HCT116 (cell line): Measurements from ENCODE around the gene IRF2. TPM values are rescaled to one million over a fixed set of nuclear protein-coding genes. Genes with fewer than 3 reads are reported as not detected.

Source experiments
- ATAC-seq: fragments of 200-7000 bp; cut with Tn5 transposase; 2 replicates; pipeline ENCODE4 v1.9.1; 2020; ENCODE audit warnings: mild to moderate bottlenecking, moderate library complexity
- BruUV-seq: library from RNA; stranded (reverse); fragments of 400-500 nt; replicated peaks from 2 replicates; lab custom pipeline; 2021; lab: Mats Ljungman, UMichigan
- CTCF ChIA-PET: fragments of 300-600 bp; sonication (Branson Sonifier 250); formaldehyde crosslinking; loops from one replicate; lab custom pipeline; 2021; ENCODE audit warnings: antibody characterized with exemption; lab: Charles Lee
- POLR2A ChIA-PET: fragments of 300-600, 350-600 bp; sonication (Branson Sonifier 250); formaldehyde crosslinking; loops from one replicate; lab custom pipeline; 2021; ENCODE audit warnings: antibody characterized with exemption; lab: Charles Lee
- RAD21 ChIA-PET, 2 experiments: fragments of 300-600 bp; sonication (Branson Sonifier 250); formaldehyde crosslinking; loops; one replicate each; lab custom pipeline; 2023; ENCODE audit warnings: low total read pairs in 2 of 2; ENCODE audit not compliant: uncharacterized antibody in 2 of 2, unreplicated experiment in 2 of 2, low non-redundant PET in 1 of 2; lab: Charles Lee
- DNase-seq: peaks from one replicate; pipeline ENCODE4 v3.0.0-alpha.2; 2010; ENCODE audit warnings: low read depth, low spot score
- H2AFZ ChIP-seq: fragments of 200-600 bp; shearing (Covaris generic), sonication (generic); 2 replicates; pipeline ENCODE4 v1.6.1; 2017; ENCODE audit warnings: low read depth, mixed run types, mixed read lengths, antibody characterized with exemption, low read length; ENCODE audit not compliant: poor library complexity, severe bottlenecking
- H3K27ac ChIP-seq: 2 replicates; pipeline ENCODE4 v1.5.1; 2012; ENCODE audit warnings: low read depth, low read length
- H3K27me3 ChIP-seq: fragments of 200-600 bp; sonication (generic); 2 replicates; pipeline ENCODE4 v1.6.1; 2016; ENCODE audit warnings: mixed run types, low read length, mixed read lengths; ENCODE audit not compliant: insufficient read depth
- H3K36me3 ChIP-seq, 2 experiments: fragments of 200-500 bp in 1 of 2; fragments of 200-600 bp in 1 of 2; sonication (Bioruptor generic) in 1 of 2; sonication (generic) in 1 of 2; 2 replicates each; pipeline versions ENCODE4 v1.5.1 to v1.6.1; 2014 to 2016; ENCODE audit warnings: low read length in 2 of 2, inconsistent platforms in 1 of 2, mixed read lengths in 1 of 2, mixed run types in 1 of 2; ENCODE audit not compliant: insufficient read depth in 2 of 2, control insufficient read depth in 1 of 2
- H3K4me1 ChIP-seq, 2 experiments: fragments of 200-600 bp in 1 of 2; sonication (generic) in 1 of 2; 2 replicates each; pipeline versions ENCODE4 v1.5.1 to v1.6.1; 2012 to 2017; ENCODE audit warnings: low read length in 2 of 2, inconsistent platforms in 1 of 2, mild to moderate bottlenecking in 1 of 2, mixed read lengths in 1 of 2, mixed run types in 1 of 2, moderate library complexity in 1 of 2; ENCODE audit not compliant: insufficient read depth in 2 of 2, control insufficient read depth in 1 of 2
- H3K4me2 ChIP-seq: fragments of 200-600 bp; sonication (generic); 2 replicates; pipeline ENCODE4 v1.6.1; 2017; ENCODE audit warnings: mixed run types, low read length, mixed read lengths
- H3K4me3 ChIP-seq, 2 experiments: fragments of 200-600 bp in 1 of 2; sonication (generic) in 1 of 2; replicated peaks in 1 of 2; 2 replicates each; pipeline ENCODE4 v1.5.1; 2011 to 2016; ENCODE audit warnings: low read length in 2 of 2, control low read depth in 1 of 2, low read depth in 1 of 2, mild to moderate bottlenecking in 1 of 2, mixed read lengths in 1 of 2, mixed run types in 1 of 2
- H3K79me2 ChIP-seq: fragments of 200-600 bp; sonication (generic); 2 replicates; pipeline ENCODE4 v1.6.1; 2017; ENCODE audit warnings: mild to moderate bottlenecking, mixed run types, low read length, moderate library complexity, mixed read lengths; ENCODE audit not compliant: insufficient read depth
- H3K9ac ChIP-seq: fragments of 200-600 bp; sonication (generic); 2 replicates; pipeline ENCODE4 v1.6.1; 2016; ENCODE audit warnings: low read length, mixed read lengths
- H3K9me2 ChIP-seq: fragments of 200-600 bp; sonication (generic), shearing (Covaris generic); 2 replicates; pipeline ENCODE4 v1.6.1; 2017; ENCODE audit warnings: mixed run types, mild to moderate bottlenecking, moderate library complexity; ENCODE audit not compliant: insufficient read depth
- H3K9me3 ChIP-seq, 2 experiments: fragments of 200-500 bp in 1 of 2; fragments of 200-600 bp in 1 of 2; sonication (Bioruptor generic) in 1 of 2; sonication (generic) in 1 of 2; 2 replicates each; pipeline ENCODE4 v1.6.1; 2014 to 2017; ENCODE audit warnings: low read length in 2 of 2, mixed read lengths in 2 of 2, inconsistent platforms in 1 of 2, low read depth in 1 of 2, mild to moderate bottlenecking in 1 of 2, mixed run types in 1 of 2, moderate library complexity in 1 of 2; ENCODE audit not compliant: control insufficient read depth in 1 of 2, insufficient read depth in 1 of 2
- H4K20me1 ChIP-seq: fragments of 200-600 bp; sonication (generic), shearing (Covaris generic); 2 replicates; pipeline ENCODE4 v1.6.1; 2017; ENCODE audit warnings: mixed run types, mild to moderate bottlenecking, moderate library complexity; ENCODE audit not compliant: insufficient read depth
- CEBPB ChIP-seq: IDR thresholded peaks from 2 replicates; pipeline ENCODE4 v1.6.1; 2012; ENCODE audit warnings: low read depth
- EGR1 ChIP-seq: IDR thresholded peaks from 2 replicates; pipeline ENCODE4 v1.6.1; 2012; ENCODE audit warnings: low read depth
- ELF1 ChIP-seq: IDR thresholded peaks from 2 replicates; pipeline ENCODE4 v1.6.1; 2012; ENCODE audit warnings: low read depth, borderline replicate concordance
- EZH2 ChIP-seq: fragments of 200-600 bp; sonication (generic); IDR thresholded peaks from 2 replicates; pipeline ENCODE4 v1.6.1; 2017; ENCODE audit warnings: antibody characterized with exemption, mixed run types
- EZH2phosphoT487 ChIP-seq: fragments of 200-600 bp; IDR thresholded peaks from 2 replicates; pipeline ENCODE4 v1.6.1; 2018; ENCODE audit warnings: antibody characterized with exemption, borderline replicate concordance
- FOSL1 ChIP-seq: IDR thresholded peaks from 2 replicates; pipeline ENCODE4 v1.6.1; 2012; ENCODE audit warnings: low read depth
- JUND ChIP-seq: IDR thresholded peaks from 2 replicates; pipeline ENCODE4 v1.6.1; 2012
- POLR2AphosphoS5 ChIP-seq: IDR thresholded peaks from 2 replicates; pipeline ENCODE4 v1.6.1; 2011; ENCODE audit warnings: mild to moderate bottlenecking, low read depth, low read length, moderate library complexity
- RAD21 ChIP-seq: IDR thresholded peaks from 2 replicates; pipeline ENCODE4 v1.6.1; 2012; ENCODE audit warnings: low read depth, mild to moderate bottlenecking
- SIN3A ChIP-seq: IDR thresholded peaks from 2 replicates; pipeline ENCODE4 v1.6.1; 2012; ENCODE audit warnings: low read depth
- SRF ChIP-seq: IDR thresholded peaks from 2 replicates; pipeline ENCODE4 v1.6.1; 2012; ENCODE audit warnings: low read depth
- TCF7L2 ChIP-seq: IDR thresholded peaks from 2 replicates; pipeline ENCODE4 v1.7.0; 2011; ENCODE audit warnings: borderline replicate concordance, inconsistent platforms; ENCODE audit not compliant: insufficient read depth, insufficient read length; ENCODE audit errors: extremely low read depth
- YY1 ChIP-seq: IDR thresholded peaks from 2 replicates; pipeline ENCODE4 v1.6.1; 2011; ENCODE audit warnings: low read length, low read depth, moderate library complexity, mild to moderate bottlenecking; ENCODE audit not compliant: insufficient replicate concordance; ENCODE audit errors: extremely low read depth
- ZFX ChIP-seq: fragments of 450-650 bp; IDR thresholded peaks from 2 replicates; pipeline ENCODE4 v1.6.1; 2017
- ZNF274 ChIP-seq: fragments of 200-500 bp; sonication (Bioruptor generic); IDR thresholded peaks from 2 replicates; pipeline ENCODE4 v1.6.1; 2014; ENCODE audit warnings: mild to moderate bottlenecking, low read depth, low read length, inconsistent platforms
- intact Hi-C: fragments of 100-400 bp; cut with micrococcal nuclease; formaldehyde crosslinking; loops from 2 replicates; pipeline ENCODE4 v1.10.0; 2022
- total RNA-seq: library from RNA; stranded (reverse); gene quantifications from one replicate; pipeline ENCODE4 v1.2.1, GENCODE V29; 2021; ENCODE audit not compliant: unreplicated experiment
- TF ChIP-seq, protein P1 (sequence below): IDR thresholded peaks from 2 replicates; pipeline ENCODE4 v1.6.1; 2012
- TF ChIP-seq, protein P2 (sequence below): IDR thresholded peaks from 2 replicates; pipeline ENCODE4 v1.6.1; 2012; ENCODE audit warnings: low read depth
- TF ChIP-seq, protein P3 (sequence below): IDR thresholded peaks from 2 replicates; pipeline ENCODE4 v1.6.1; 2011; ENCODE audit warnings: mild to moderate bottlenecking, low read length, moderate library complexity; ENCODE audit not compliant: insufficient replicate concordance; ENCODE audit errors: extremely low read depth
- TF ChIP-seq, protein P4 (sequence below), 3 experiments: fragments of 200-600 bp in 1 of 3; sonication (generic) in 1 of 3; IDR thresholded peaks in 2 of 3; conservative IDR thresholded peaks in 1 of 3; 2 replicates each; pipeline ENCODE4 v1.5.1; 2012 to 2017; ENCODE audit warnings: low read depth in 2 of 3, low read length in 2 of 3, antibody characterized with exemption in 1 of 3, borderline replicate concordance in 1 of 3, control low read depth in 1 of 3, mild to moderate bottlenecking in 1 of 3, mixed read lengths in 1 of 3, mixed run types in 1 of 3, moderate library complexity in 1 of 3; ENCODE audit not compliant: insufficient read depth in 1 of 3

IRF2 gene
- total RNA-seq, 1 experiment from 2014 or later = 10.6 TPM

DNA sequence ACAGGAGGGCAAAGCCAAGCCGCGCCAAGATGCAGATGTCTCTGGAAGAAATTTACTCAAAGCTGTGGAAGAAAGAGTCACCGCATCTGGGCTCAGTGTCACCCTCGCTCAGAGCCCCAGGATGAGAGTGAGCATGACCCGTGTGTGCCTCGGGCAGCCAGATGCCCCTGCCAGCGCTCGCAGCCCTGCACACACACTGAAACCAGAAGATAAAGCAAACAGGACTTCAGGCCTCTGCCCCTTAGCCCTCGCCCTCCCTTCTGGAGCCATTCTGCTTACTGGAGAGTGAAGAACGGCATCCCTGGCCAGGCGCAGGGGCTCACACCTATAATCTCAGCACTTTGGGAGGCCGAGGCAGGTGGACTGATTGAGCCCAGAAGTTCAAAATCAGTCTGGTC, 103.0 kb downstream of the IRF2 start:
- ChIA-PET RAD21 (no interaction called here), POLR2A (no interaction called here), CTCF (no interaction called here)
- Histone ChIP-seq H3K9me2 (no peaks in the 10 kb centered on the region), H3K27me3 (no peaks in the 10 kb centered on the region), H3K9me3 (no peaks in the 10 kb centered on the region), H3K4me2 (no peak overlapping the region), H3K79me2 (no peaks in the 10 kb centered on the region), H4K20me1 (no peaks in the 10 kb centered on the region), H3K4me1 (no peaks in the 10 kb centered on the region), H3K36me3 (no peaks in the 10 kb centered on the region), H3K27ac (no peak overlapping the region), H2AFZ (no peak overlapping the region), H3K9ac (no peak overlapping the region), H3K4me3 (no peak overlapping the region)
- TF ChIP-seq, protein P1, sequence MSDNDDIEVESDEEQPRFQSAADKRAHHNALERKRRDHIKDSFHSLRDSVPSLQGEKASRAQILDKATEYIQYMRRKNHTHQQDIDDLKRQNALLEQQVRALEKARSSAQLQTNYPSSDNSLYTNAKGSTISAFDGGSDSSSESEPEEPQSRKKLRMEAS = no peak
- TF ChIP-seq POLR2AphosphoS5 (no peak), JUND (no peak), RAD21 (no peak), EGR1 (no peak), ELF1 (no peak), ZFX (no peak), ZNF274 (no peak), TCF7L2 (no peak), FOSL1 (no peak), SRF (no peak), CEBPB (no peak), EZH2phosphoT487 (no peak), SIN3A (no peak), YY1 (no peak), EZH2 (no peak)
- TF ChIP-seq, protein P2, sequence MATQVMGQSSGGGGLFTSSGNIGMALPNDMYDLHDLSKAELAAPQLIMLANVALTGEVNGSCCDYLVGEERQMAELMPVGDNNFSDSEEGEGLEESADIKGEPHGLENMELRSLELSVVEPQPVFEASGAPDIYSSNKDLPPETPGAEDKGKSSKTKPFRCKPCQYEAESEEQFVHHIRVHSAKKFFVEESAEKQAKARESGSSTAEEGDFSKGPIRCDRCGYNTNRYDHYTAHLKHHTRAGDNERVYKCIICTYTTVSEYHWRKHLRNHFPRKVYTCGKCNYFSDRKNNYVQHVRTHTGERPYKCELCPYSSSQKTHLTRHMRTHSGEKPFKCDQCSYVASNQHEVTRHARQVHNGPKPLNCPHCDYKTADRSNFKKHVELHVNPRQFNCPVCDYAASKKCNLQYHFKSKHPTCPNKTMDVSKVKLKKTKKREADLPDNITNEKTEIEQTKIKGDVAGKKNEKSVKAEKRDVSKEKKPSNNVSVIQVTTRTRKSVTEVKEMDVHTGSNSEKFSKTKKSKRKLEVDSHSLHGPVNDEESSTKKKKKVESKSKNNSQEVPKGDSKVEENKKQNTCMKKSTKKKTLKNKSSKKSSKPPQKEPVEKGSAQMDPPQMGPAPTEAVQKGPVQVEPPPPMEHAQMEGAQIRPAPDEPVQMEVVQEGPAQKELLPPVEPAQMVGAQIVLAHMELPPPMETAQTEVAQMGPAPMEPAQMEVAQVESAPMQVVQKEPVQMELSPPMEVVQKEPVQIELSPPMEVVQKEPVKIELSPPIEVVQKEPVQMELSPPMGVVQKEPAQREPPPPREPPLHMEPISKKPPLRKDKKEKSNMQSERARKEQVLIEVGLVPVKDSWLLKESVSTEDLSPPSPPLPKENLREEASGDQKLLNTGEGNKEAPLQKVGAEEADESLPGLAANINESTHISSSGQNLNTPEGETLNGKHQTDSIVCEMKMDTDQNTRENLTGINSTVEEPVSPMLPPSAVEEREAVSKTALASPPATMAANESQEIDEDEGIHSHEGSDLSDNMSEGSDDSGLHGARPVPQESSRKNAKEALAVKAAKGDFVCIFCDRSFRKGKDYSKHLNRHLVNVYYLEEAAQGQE = no peak
- TF ChIP-seq, protein P3, sequence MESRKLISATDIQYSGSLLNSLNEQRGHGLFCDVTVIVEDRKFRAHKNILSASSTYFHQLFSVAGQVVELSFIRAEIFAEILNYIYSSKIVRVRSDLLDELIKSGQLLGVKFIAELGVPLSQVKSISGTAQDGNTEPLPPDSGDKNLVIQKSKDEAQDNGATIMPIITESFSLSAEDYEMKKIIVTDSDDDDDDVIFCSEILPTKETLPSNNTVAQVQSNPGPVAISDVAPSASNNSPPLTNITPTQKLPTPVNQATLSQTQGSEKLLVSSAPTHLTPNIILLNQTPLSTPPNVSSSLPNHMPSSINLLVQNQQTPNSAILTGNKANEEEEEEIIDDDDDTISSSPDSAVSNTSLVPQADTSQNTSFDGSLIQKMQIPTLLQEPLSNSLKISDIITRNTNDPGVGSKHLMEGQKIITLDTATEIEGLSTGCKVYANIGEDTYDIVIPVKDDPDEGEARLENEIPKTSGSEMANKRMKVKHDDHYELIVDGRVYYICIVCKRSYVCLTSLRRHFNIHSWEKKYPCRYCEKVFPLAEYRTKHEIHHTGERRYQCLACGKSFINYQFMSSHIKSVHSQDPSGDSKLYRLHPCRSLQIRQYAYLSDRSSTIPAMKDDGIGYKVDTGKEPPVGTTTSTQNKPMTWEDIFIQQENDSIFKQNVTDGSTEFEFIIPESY = no peak
- TF ChIP-seq, protein P4, sequence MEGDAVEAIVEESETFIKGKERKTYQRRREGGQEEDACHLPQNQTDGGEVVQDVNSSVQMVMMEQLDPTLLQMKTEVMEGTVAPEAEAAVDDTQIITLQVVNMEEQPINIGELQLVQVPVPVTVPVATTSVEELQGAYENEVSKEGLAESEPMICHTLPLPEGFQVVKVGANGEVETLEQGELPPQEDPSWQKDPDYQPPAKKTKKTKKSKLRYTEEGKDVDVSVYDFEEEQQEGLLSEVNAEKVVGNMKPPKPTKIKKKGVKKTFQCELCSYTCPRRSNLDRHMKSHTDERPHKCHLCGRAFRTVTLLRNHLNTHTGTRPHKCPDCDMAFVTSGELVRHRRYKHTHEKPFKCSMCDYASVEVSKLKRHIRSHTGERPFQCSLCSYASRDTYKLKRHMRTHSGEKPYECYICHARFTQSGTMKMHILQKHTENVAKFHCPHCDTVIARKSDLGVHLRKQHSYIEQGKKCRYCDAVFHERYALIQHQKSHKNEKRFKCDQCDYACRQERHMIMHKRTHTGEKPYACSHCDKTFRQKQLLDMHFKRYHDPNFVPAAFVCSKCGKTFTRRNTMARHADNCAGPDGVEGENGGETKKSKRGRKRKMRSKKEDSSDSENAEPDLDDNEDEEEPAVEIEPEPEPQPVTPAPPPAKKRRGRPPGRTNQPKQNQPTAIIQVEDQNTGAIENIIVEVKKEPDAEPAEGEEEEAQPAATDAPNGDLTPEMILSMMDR (IDR thresholded peaks at IDR 0.05 in 2 of 3, conservative IDR thresholded peaks at IDR 0.05 in 1 of 3; ENCODE audit: borderline replicate concordance in 1 of 3, insufficient read depth in 1 of 3, low read depth in 2 of 3, low read length in 2 of 3) = no peak
- no peak for ATAC-seq
- DNase-seq = no peak
- intact Hi-C loops = no loop called here
- no TSS peak for BruUV-seq
